HepG2 (cell line): ENCODE results near the gene TUBB2B. TPM values are rescaled to one million over a fixed set of nuclear protein-coding genes. Genes with fewer than 3 reads are reported as not detected.

Source experiments
- ATAC-seq: fragments of 200-7000 bp; cut with Tn5 transposase; 3 replicates; pipeline ENCODE4 v1.9.1; 2020; ENCODE audit warnings: mild to moderate bottlenecking, moderate library complexity
- BruUV-seq: library from RNA; stranded (reverse); fragments of 400-500 nt; replicated peaks from 2 replicates; lab custom pipeline; 2021; lab: Mats Ljungman, UMichigan
- CTCF ChIA-PET: fragments of 300-600 bp; formaldehyde crosslinking; extraction: SDS; loops from one replicate; lab custom pipeline; 2021; ENCODE audit warnings: low total read pairs, inconsistent platforms, low intra/inter-chr PET ratio; lab: Yijun Ruan, JAX
- POLR2A ChIA-PET: fragments of 350-600 bp; sonication (Branson Sonifier 250); formaldehyde crosslinking; loops from one replicate; lab custom pipeline; 2020; ENCODE audit warnings: antibody characterized with exemption, inconsistent platforms; lab: Yijun Ruan, JAX
- DNase-seq: peaks from one replicate; pipeline ENCODE4 v3.0.0-alpha.2; 2015; ENCODE audit warnings: low spot score
- FAIRE-seq: peaks from 3 replicates; lab custom pipeline; 2011; peaks lifted over from hg19 to GRCh38; lab: Jason Lieb, UNC
- H2AFZ ChIP-seq: one replicate; pipeline ENCODE4 v1.6.1; 2011; ENCODE audit warnings: low read length, inconsistent platforms
- H3K27ac ChIP-seq: fragments of 300-600 bp; 3 replicates; pipeline ENCODE4 v1.8.0; 2011; ENCODE audit warnings: mixed run types, mild to moderate bottlenecking, mixed read lengths, low read length, inconsistent platforms; ENCODE audit not compliant: insufficient read depth; ENCODE audit errors: extremely low read length
- H3K27me3 ChIP-seq, 2 experiments: fragments of 200-600 bp in 1 of 2; 2 replicates in 1 of 2; 3 replicates in 1 of 2; pipeline versions ENCODE4 v1.6.0 to v1.8.0; 2011; ENCODE audit warnings: low read length in 2 of 2, mild to moderate bottlenecking in 2 of 2, moderate library complexity in 2 of 2, inconsistent platforms in 1 of 2; ENCODE audit not compliant: insufficient read depth in 2 of 2, control insufficient read depth in 1 of 2
- H3K36me3 ChIP-seq, 2 experiments: fragments of 200-600 bp in 1 of 2; replicated peaks in 1 of 2; 2 replicates in 1 of 2; 3 replicates in 1 of 2; pipeline versions ENCODE4 v1.5.1 to v1.8.0; 2011; ENCODE audit warnings: low read length in 2 of 2, inconsistent platforms in 1 of 2; ENCODE audit not compliant: insufficient read depth in 2 of 2, control insufficient read depth in 1 of 2
- H3K4me1 ChIP-seq: 2 replicates; pipeline ENCODE4 v1.5.1; 2012; ENCODE audit warnings: low read length, inconsistent platforms; ENCODE audit not compliant: insufficient read depth
- H3K4me2 ChIP-seq: 2 replicates; pipeline ENCODE4 v1.6.0; 2011; ENCODE audit warnings: low read depth, low read length, inconsistent platforms
- H3K4me3 ChIP-seq, 3 experiments: fragments of 200-600 bp in 1 of 3; sonication (generic), shearing (Covaris generic) in 1 of 3; replicated peaks in 1 of 3; 2 replicates each; pipeline ENCODE4 v1.5.1; 2011 to 2016; ENCODE audit warnings: low read length in 3 of 3, inconsistent platforms in 2 of 3, low read depth in 2 of 3, mild to moderate bottlenecking in 2 of 3, control low read depth in 1 of 3, mixed read lengths in 1 of 3; ENCODE audit not compliant: insufficient read depth in 1 of 3
- H3K79me2 ChIP-seq: one replicate; pipeline ENCODE4 v1.6.1; 2011; ENCODE audit warnings: low read length, inconsistent platforms; ENCODE audit not compliant: insufficient read depth
- H3K9ac ChIP-seq: 2 replicates; pipeline ENCODE4 v1.6.0; 2011; ENCODE audit warnings: mild to moderate bottlenecking, low read depth, low read length, inconsistent platforms; ENCODE audit not compliant: insufficient read depth
- H3K9me3 ChIP-seq: 2 replicates; pipeline ENCODE4 v1.5.1; 2012; ENCODE audit warnings: mild to moderate bottlenecking, low read length
- H4K20me1 ChIP-seq: 2 replicates; pipeline ENCODE4 v1.6.0; 2011; ENCODE audit warnings: inconsistent platforms, mild to moderate bottlenecking, low read length, moderate library complexity; ENCODE audit not compliant: insufficient read depth
- CREBL2 ChIP-seq: sonication (generic); formaldehyde crosslinking; IDR thresholded peaks from 2 replicates; pipeline ENCODE4 v1.8.1; 2023; ENCODE audit warnings: missing genetic modification reagents, mild to moderate bottlenecking, borderline replicate concordance
- ZBTB1 ChIP-seq: sonication (generic); formaldehyde crosslinking; IDR thresholded peaks from 2 replicates; pipeline ENCODE4 v1.4.0; 2020; ENCODE audit warnings: missing genetic modification reagents, borderline replicate concordance
- WGBS: methylation state at CpG from one replicate; pipeline ENCODE4 v1.1.6; 2017; ENCODE audit warnings: low lambda C conversion rate; 5-methylcytosine and 5-hydroxymethylcytosine counted together
- in situ Hi-C: cut with HindIII; loops from 2 replicates; pipeline ENCODE4 v1.10.0; 2017; ENCODE audit warnings: low pct_unique_long_range_greater_than_20kb; ENCODE audit not compliant: extremely low pct_ligation_motif_present
- intact Hi-C: fragments of 100-400 bp; cut with micrococcal nuclease; formaldehyde crosslinking; loops from one replicate; pipeline ENCODE4 v1.10.0; 2022; ENCODE audit not compliant: unreplicated experiment
- polyA plus RNA-seq, 8 experiments: library from polyadenylated mRNA; depleted of rRNA in 3 of 8; stranded (reverse) in 7 of 8; unstranded in 1 of 8; fragments of >200 nt; fragmentation: Illumina TruSeq in 4 of 8; extraction: Trizol in 4 of 8; gene quantifications; 2 replicates each; pipeline versions ENCODE4 v1.2.1 to v1.2.3, GENCODE V29; 2011 to 2016; ENCODE audit warnings: low read depth in 4 of 8, missing spikeins in 1 of 8, mixed read lengths in 1 of 8; ENCODE audit not compliant: insufficient read depth in 1 of 8
- total RNA-seq, 5 experiments: library from RNA; depleted of rRNA; stranded (reverse); fragments of >200 nt; fragmentation: Illumina TruSeq; extraction: Trizol; gene quantifications; 2 replicates each; pipeline ENCODE4 v1.2.3, GENCODE V29; 2016; ENCODE audit warnings: low read depth in 1 of 5
- TF ChIP-seq, protein P1 (sequence below): sonication (generic); formaldehyde crosslinking; IDR thresholded peaks from 2 replicates; pipeline ENCODE4 v1.8.0; 2023; ENCODE audit warnings: mild to moderate bottlenecking, missing genetic modification reagents
- TF ChIP-seq, protein P2 (sequence below): sonication (generic); formaldehyde crosslinking; IDR thresholded peaks from 2 replicates; pipeline ENCODE4 v1.5.0; 2020; ENCODE audit warnings: mild to moderate bottlenecking, missing genetic modification reagents
- TF ChIP-seq, protein P3 (sequence below): sonication (generic); formaldehyde crosslinking; IDR thresholded peaks from 2 replicates; pipeline ENCODE4 v1.8.1; 2023; ENCODE audit warnings: mild to moderate bottlenecking, missing genetic modification reagents

Gene TUBB2B
- total and polyA plus RNA-seq, 2 of the 13 experiments (the other 11 are each of a cell fraction or from before 2014, with no cell fraction given): 10.3 to 23.6 TPM

- Histone ChIP-seq H3K36me3 (no peaks in the 10 kb centered on the region), H4K20me1 (no peaks in the 10 kb centered on the region), H3K9me3 (no peaks in the 10 kb centered on the region), H3K4me3 (peak overlapping the region in 2 of 3 experiments; percentile 3 to 35; a peak in 4 of 6 replicates), H3K27me3 (peaks cover 9 to 65% of the 10 kb centered on the region in 2 experiments; a peak in 4 of 5 replicates)
- FAIRE-seq: no peak
- BruUV-seq: no TSS peak
- in situ Hi-C loops (no loop called here), intact Hi-C loops (loop anchor here (2.0 to 5.0 kb wide), 3 partner anchors 14 to 46 kb away; no protein-coding TSS in a partner anchor)
- TF ChIP-seq CREBL2 (CRISPR knock-in tag) (no peak), ZBTB1 (CRISPR knock-in tag) (no peak)
- TF ChIP-seq, protein P1, sequence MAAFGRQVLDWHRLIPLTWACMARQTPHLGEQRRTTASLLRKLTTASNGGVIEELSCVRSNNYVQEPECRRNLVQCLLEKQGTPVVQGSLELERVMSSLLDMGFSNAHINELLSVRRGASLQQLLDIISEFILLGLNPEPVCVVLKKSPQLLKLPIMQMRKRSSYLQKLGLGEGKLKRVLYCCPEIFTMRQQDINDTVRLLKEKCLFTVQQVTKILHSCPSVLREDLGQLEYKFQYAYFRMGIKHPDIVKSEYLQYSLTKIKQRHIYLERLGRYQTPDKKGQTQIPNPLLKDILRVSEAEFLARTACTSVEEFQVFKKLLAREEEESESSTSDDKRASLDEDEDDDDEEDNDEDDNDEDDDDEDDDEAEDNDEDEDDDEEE (CRISPR knock-in tag): 0 out of 2 replicates have a peak, but pooled peaks have one; percentile 32
- TF ChIP-seq, all 625 proteins: peak for 1
- no peak for ATAC-seq
- POLR2A ChIA-PET: interaction anchor here (0.9 to 1.9 kb wide), 11 partner anchors 12 to 90 kb away, joined by 3 to 15 read pairs (median 7); partner anchors contain the start of genes BPHL, PSMG4 and TUBB2A
- no peak overlapping the region for H2AFZ ChIP-seq
- no peaks in the 10 kb centered on the region for H3K79me2 ChIP-seq
- peak overlapping the region; percentile 61 for H3K4me2 ChIP-seq
- H3K9ac ChIP-seq: no peak overlapping the region; the same call in 1 of the 2 replicates
- CTCF ChIA-PET: no interaction called here
- DNase-seq: no peak
- H3K27ac ChIP-seq: no peak overlapping the region
- H3K4me1 ChIP-seq: peaks cover 23% of the 10 kb centered on the region
- WGBS: 32% methylated on average over 1 of the region's 1 CpG
Measured at GRCh38 chr6:3208775-3209113, 18.7 kb downstream of the TUBB2B start.

GRCh38 chr6:3208098-3208774 lies 19.2 kb downstream of the TUBB2B start:
- no TSS peak for BruUV-seq
- Histone ChIP-seq H3K27ac (no peak overlapping the region), H4K20me1 (no peaks in the 10 kb centered on the region), H3K9ac (no peak overlapping the region; the same call in 1 of the 2 replicates), H3K4me1 (peaks cover 23% of the 10 kb centered on the region), H3K36me3 (no peaks in the 10 kb centered on the region), H3K27me3 (peaks cover 9 to 65% of the 10 kb centered on the region in 2 experiments; a peak in 4 of 5 replicates), H3K4me2 (peak overlapping the region; percentile 61), H2AFZ (no peak overlapping the region), H3K4me3 (peak overlapping the region in 1 of 3 experiments; percentile 35; a peak in 2 of 6 replicates)
- in situ Hi-C loops (no loop called here), intact Hi-C loops (loop anchor here (2.0 to 5.0 kb wide), 3 partner anchors 13 to 45 kb away; no protein-coding TSS in a partner anchor)
- 64% methylated on average over 14 of the region's 14 CpGs for WGBS
- FAIRE-seq: no peak
- POLR2A ChIA-PET: interaction anchor here (0.9 to 1.9 kb wide), 7 partner anchors 12 to 89 kb away, joined by 3 to 15 read pairs (median 7); partner anchors contain the start of genes BPHL and TUBB2A
- no peak for DNase-seq
- CTCF ChIA-PET: no interaction called here
- TF ChIP-seq, protein P2, sequence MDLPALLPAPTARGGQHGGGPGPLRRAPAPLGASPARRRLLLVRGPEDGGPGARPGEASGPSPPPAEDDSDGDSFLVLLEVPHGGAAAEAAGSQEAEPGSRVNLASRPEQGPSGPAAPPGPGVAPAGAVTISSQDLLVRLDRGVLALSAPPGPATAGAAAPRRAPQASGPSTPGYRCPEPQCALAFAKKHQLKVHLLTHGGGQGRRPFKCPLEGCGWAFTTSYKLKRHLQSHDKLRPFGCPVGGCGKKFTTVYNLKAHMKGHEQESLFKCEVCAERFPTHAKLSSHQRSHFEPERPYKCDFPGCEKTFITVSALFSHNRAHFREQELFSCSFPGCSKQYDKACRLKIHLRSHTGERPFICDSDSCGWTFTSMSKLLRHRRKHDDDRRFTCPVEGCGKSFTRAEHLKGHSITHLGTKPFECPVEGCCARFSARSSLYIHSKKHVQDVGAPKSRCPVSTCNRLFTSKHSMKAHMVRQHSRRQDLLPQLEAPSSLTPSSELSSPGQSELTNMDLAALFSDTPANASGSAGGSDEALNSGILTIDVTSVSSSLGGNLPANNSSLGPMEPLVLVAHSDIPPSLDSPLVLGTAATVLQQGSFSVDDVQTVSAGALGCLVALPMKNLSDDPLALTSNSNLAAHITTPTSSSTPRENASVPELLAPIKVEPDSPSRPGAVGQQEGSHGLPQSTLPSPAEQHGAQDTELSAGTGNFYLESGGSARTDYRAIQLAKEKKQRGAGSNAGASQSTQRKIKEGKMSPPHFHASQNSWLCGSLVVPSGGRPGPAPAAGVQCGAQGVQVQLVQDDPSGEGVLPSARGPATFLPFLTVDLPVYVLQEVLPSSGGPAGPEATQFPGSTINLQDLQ (CRISPR knock-in tag): no peak
- TF ChIP-seq, protein P3, sequence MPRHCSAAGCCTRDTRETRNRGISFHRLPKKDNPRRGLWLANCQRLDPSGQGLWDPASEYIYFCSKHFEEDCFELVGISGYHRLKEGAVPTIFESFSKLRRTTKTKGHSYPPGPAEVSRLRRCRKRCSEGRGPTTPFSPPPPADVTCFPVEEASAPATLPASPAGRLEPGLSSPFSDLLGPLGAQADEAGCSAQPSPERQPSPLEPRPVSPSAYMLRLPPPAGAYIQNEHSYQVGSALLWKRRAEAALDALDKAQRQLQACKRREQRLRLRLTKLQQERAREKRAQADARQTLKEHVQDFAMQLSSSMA (CRISPR knock-in tag): no peak
- TF ChIP-seq, all 625 proteins: peak for 0
- peak; percentile 21; the same call in 1 of the 3 replicates for ATAC-seq
- H3K79me2 ChIP-seq: no peaks in the 10 kb centered on the region
- H3K9me3 ChIP-seq: no peaks in the 10 kb centered on the region
